ENCODE results near the gene OR5AN1. TPM values are rescaled to one million over a fixed set of nuclear protein-coding genes. Genes with fewer than 3 reads are reported as not detected.

The OR5AN1 gene
- total RNA-seq, 1 donor from 2014 or later: not detected

DNA sequence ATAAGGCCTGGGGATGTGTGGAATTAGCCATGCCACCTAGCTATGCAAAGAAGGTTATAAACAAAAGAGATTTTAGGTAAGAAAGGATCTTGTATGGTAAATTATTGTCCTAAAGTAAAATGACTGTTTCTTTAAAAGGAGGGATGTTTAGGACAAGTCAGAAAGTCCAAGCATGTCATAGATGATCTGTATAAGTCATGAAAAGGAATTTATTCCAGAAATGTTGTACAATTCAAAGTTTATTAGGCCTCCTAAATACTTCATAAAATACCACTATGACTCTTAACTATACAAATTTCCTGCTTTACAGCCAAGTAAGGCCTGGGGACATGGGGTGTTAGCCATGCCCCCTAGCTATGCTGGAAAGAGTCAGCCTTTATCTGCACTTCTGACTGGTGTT is 44.9 kb downstream of the OR5AN1 start:
- Mint-ChIP-seq H3K27ac (ENCODE audit: unreplicated experiment) (no peak overlapping the region), H3K4me3 (ENCODE audit: unreplicated experiment) (no peak overlapping the region), H3K27me3 (ENCODE audit: low read depth, unreplicated experiment) (no peaks in the 10 kb centered on the region), H3K4me1 (ENCODE audit: low read depth, unreplicated experiment) (no peaks in the 10 kb centered on the region), H3K9me3 (ENCODE audit: unreplicated experiment) (peaks cover 8% of the 10 kb centered on the region), H3K36me3 (ENCODE audit: low read depth, unreplicated experiment) (no peaks in the 10 kb centered on the region)
- no peak overlapping the region for H3K4me3 ChIP-seq (ENCODE audit: insufficient read depth, low read depth, low read length)
- H3K27ac ChIP-seq (ENCODE audit: low read depth, low read length): no peak overlapping the region
- no peak overlapping the region for H2AFZ ChIP-seq (ENCODE audit: low read depth, low read length)
- H3K36me3 ChIP-seq (ENCODE audit: insufficient read depth, low read length): no peaks in the 10 kb centered on the region
- no peaks in the 10 kb centered on the region for H3K27me3 ChIP-seq (ENCODE audit: insufficient read depth, low read length)
- H3K9ac ChIP-seq (ENCODE audit: low read length): no peak overlapping the region
- no peaks in the 10 kb centered on the region for H4K20me1 ChIP-seq (ENCODE audit: insufficient read depth, low read length)
- no peaks in the 10 kb centered on the region for H3K79me2 ChIP-seq (ENCODE audit: insufficient read depth, low read length)
- no peaks in the 10 kb centered on the region for H3K4me1 ChIP-seq (ENCODE audit: insufficient read depth, low read length)
- H3K4me2 ChIP-seq (ENCODE audit: low read length): no peak overlapping the region
- FAIRE-seq: no peak
- no peak for TF ChIP-seq EZH2 (IDR thresholded peaks at IDR 0.05; ENCODE audit: insufficient read depth, low read length)
- no peak for TF ChIP-seq CTCF (IDR thresholded peaks at IDR 0.05; ENCODE audit: insufficient read depth, low read depth, low read length)
- no peaks in the 10 kb centered on the region for H3K9me3 ChIP-seq (ENCODE audit: insufficient read depth, low read depth, low read length)
- no peak for DNase-seq (ENCODE audit: low read depth)

GRCh38 chr11:59413646-59414045 is 55.0 kb downstream of the OR5AN1 start:
- no peak overlapping the region for H3K4me3 Mint-ChIP-seq (ENCODE audit: unreplicated experiment)
- H3K9ac ChIP-seq (ENCODE audit: low read length): no peak overlapping the region
- H3K36me3 Mint-ChIP-seq (ENCODE audit: low read depth, unreplicated experiment): no peaks in the 10 kb centered on the region
- H2AFZ ChIP-seq (ENCODE audit: low read depth, low read length): no peak overlapping the region
- no peaks in the 10 kb centered on the region for H4K20me1 ChIP-seq (ENCODE audit: insufficient read depth, low read length)
- no peak overlapping the region for H3K4me3 ChIP-seq (ENCODE audit: insufficient read depth, low read depth, low read length)
- peaks cover 3% of the 10 kb centered on the region for H3K9me3 ChIP-seq (ENCODE audit: insufficient read depth, low read depth, low read length)
- DNase-seq (ENCODE audit: low read depth): no peak
- H3K27me3 ChIP-seq (ENCODE audit: insufficient read depth, low read length): no peaks in the 10 kb centered on the region
- H3K9me3 Mint-ChIP-seq (ENCODE audit: unreplicated experiment): peaks cover 8% of the 10 kb centered on the region
- H3K36me3 ChIP-seq (ENCODE audit: insufficient read depth, low read length): no peaks in the 10 kb centered on the region
- H3K27me3 Mint-ChIP-seq (ENCODE audit: low read depth, unreplicated experiment): no peaks in the 10 kb centered on the region
- H3K27ac ChIP-seq (ENCODE audit: low read depth, low read length): no peak overlapping the region
- TF ChIP-seq EZH2 (IDR thresholded peaks at IDR 0.05; ENCODE audit: insufficient read depth, low read length) (no peak), CTCF (IDR thresholded peaks at IDR 0.05; ENCODE audit: insufficient read depth, low read depth, low read length) (no peak)
- no peaks in the 10 kb centered on the region for H3K4me1 ChIP-seq (ENCODE audit: insufficient read depth, low read length)
- H3K27ac Mint-ChIP-seq (ENCODE audit: unreplicated experiment): no peak overlapping the region
- no peaks in the 10 kb centered on the region for H3K79me2 ChIP-seq (ENCODE audit: insufficient read depth, low read length)
- FAIRE-seq: no peak
- no peaks in the 10 kb centered on the region for H3K4me1 Mint-ChIP-seq (ENCODE audit: low read depth, unreplicated experiment)
- H3K4me2 ChIP-seq (ENCODE audit: low read length): no peak overlapping the region

DNA sequence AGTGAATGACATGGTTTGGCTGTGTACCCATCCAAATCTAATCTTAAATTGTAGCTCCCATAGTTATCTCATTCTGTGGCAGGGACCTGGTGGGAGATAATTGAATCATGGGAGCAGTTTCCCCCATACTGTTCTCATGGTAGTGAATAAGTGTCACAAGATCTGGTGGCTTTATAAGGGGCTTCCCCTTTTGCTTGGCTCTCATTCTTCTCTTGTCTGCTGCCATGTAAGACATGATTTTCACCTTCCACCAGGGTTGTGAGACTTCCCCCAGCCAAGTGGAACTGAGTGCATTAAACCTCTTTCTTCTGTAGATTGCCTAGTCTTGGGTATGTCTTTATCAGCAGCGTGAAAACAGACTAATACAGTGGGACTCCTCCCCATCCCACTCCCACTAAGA is 56.4 kb downstream of the OR5AN1 start:
- TF ChIP-seq EZH2 (IDR thresholded peaks at IDR 0.05; ENCODE audit: insufficient read depth, low read length) (no peak), CTCF (IDR thresholded peaks at IDR 0.05; ENCODE audit: insufficient read depth, low read depth, low read length) (no peak)
- Mint-ChIP-seq H3K36me3 (ENCODE audit: low read depth, unreplicated experiment) (no peaks in the 10 kb centered on the region), H3K4me3 (ENCODE audit: unreplicated experiment) (no peak overlapping the region), H3K4me1 (ENCODE audit: low read depth, unreplicated experiment) (no peaks in the 10 kb centered on the region), H3K9me3 (ENCODE audit: unreplicated experiment) (no peaks in the 10 kb centered on the region), H3K27me3 (ENCODE audit: low read depth, unreplicated experiment) (no peaks in the 10 kb centered on the region), H3K27ac (ENCODE audit: unreplicated experiment) (no peak overlapping the region)
- no peak overlapping the region for H3K4me3 ChIP-seq (ENCODE audit: insufficient read depth, low read depth, low read length)
- FAIRE-seq: no peak
- H3K4me2 ChIP-seq (ENCODE audit: low read length): no peak overlapping the region
- no peaks in the 10 kb centered on the region for H3K27me3 ChIP-seq (ENCODE audit: insufficient read depth, low read length)
- H4K20me1 ChIP-seq (ENCODE audit: insufficient read depth, low read length): no peaks in the 10 kb centered on the region
- DNase-seq (ENCODE audit: low read depth): no peak
- no peaks in the 10 kb centered on the region for H3K36me3 ChIP-seq (ENCODE audit: insufficient read depth, low read length)
- no peaks in the 10 kb centered on the region for H3K9me3 ChIP-seq (ENCODE audit: insufficient read depth, low read depth, low read length)
- H2AFZ ChIP-seq (ENCODE audit: low read depth, low read length): no peak overlapping the region
- no peak overlapping the region for H3K9ac ChIP-seq (ENCODE audit: low read length)
- H3K4me1 ChIP-seq (ENCODE audit: insufficient read depth, low read length): no peaks in the 10 kb centered on the region
- no peaks in the 10 kb centered on the region for H3K79me2 ChIP-seq (ENCODE audit: insufficient read depth, low read length)
- H3K27ac ChIP-seq (ENCODE audit: low read depth, low read length): no peak overlapping the region
